AG09309 (cell line): ENCODE results near the gene RABGAP1.

Source experiments
- DNase-seq: peaks from one replicate; pipeline ENCODE4 v3.0.0-alpha.2; 2010; ENCODE audit warnings: low read depth
- H3K4me3 ChIP-seq: 2 replicates; pipeline ENCODE4 v1.5.1; 2011; ENCODE audit warnings: mild to moderate bottlenecking, low read depth, low read length, moderate library complexity; ENCODE audit not compliant: control insufficient read depth
- TF ChIP-seq, protein P1 (sequence below): IDR thresholded peaks from 2 replicates; pipeline ENCODE4 v1.5.1; 2011; ENCODE audit warnings: mild to moderate bottlenecking, low read depth, low read length, inconsistent platforms; ENCODE audit not compliant: insufficient read depth, control insufficient read depth; ENCODE audit errors: missing control alignments

Gene RABGAP1

DNA sequence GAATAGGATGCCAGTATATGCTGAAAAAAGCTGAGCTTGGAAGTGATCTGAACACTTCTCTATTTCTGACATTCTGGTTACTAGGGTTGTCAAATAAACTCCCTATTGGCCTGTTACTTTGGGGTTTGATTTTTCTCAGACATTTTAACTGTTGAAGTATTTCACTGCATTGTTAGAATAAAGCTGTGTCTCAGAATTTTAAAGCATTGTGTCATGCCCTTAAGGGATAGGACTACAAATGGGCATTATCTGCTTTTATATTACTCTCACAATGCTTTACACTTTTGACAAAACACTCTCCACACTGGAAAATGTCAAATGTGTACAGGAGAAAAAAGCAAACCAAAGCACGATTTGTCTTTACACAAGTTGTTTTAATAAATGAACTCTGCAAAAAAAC lies 75.8 kb downstream of the RABGAP1 start:
- no peak overlapping the region for H3K4me3 ChIP-seq
- DNase-seq = no peak
- TF ChIP-seq, protein P1, sequence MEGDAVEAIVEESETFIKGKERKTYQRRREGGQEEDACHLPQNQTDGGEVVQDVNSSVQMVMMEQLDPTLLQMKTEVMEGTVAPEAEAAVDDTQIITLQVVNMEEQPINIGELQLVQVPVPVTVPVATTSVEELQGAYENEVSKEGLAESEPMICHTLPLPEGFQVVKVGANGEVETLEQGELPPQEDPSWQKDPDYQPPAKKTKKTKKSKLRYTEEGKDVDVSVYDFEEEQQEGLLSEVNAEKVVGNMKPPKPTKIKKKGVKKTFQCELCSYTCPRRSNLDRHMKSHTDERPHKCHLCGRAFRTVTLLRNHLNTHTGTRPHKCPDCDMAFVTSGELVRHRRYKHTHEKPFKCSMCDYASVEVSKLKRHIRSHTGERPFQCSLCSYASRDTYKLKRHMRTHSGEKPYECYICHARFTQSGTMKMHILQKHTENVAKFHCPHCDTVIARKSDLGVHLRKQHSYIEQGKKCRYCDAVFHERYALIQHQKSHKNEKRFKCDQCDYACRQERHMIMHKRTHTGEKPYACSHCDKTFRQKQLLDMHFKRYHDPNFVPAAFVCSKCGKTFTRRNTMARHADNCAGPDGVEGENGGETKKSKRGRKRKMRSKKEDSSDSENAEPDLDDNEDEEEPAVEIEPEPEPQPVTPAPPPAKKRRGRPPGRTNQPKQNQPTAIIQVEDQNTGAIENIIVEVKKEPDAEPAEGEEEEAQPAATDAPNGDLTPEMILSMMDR = no peak

DNA sequence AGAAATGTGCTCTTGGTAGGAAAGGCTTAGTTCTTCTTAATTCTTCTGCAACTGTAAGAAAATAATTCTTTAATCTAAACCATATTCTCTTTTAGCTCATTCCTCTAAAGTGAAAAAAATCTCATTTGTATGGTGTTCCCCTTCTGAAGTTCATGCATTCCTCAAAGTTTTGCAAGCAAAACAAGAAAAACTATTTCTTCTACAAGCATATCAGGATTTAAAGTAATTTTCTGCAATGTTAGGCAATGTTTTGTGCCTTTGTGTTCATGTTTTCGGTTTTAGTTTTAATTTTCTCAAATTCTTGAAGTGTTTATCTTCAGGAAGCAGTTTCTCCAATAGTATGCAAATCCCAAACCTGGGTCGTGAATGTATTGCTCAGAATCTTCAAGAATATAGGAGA lies 80.0 kb downstream of the RABGAP1 start:
- DNase-seq = no peak
- TF ChIP-seq, protein P1 = no peak
- H3K4me3 ChIP-seq = no peak overlapping the region

DNA sequence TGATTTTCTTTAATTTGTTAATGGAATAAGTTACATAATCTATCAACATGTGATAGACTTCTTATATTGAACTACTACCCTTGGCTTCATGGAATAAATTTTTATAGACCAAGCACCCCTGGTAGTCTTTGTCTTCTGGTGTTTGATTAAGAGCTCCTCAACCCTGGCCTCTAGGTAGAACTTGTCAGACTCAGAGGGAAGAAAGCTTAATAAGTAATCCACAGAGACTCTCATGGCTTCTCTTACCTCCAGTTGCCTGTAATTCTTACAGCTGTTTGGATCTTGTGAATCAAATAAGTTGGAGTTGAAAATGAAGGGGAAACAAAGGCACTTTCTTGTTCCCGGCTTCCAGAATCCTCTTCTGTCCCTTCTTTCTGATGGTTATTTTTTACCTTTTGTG lies 85.6 kb downstream of the RABGAP1 start:
- H3K4me3 ChIP-seq = no peak overlapping the region
- no peak for DNase-seq
- TF ChIP-seq, protein P1 = no peak

DNA sequence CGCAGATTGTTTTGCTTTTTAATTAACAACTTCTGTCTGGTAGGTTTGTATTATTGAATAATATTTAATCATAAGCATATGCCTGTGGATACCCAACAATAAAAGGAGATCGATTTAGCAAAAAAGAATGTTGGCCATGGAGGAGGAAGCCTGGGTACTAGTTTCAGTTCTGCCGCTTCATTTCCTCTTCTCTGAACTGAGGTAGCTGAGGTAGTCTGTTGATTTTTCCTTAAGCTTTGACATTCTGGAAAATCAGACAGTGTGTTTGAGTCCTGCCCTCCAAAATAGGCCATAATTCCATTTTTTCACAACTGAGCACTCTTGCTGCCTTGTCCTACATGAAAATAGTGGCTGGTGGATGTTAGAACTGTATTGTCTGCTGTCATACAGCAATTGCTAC lies 86.7 kb downstream of the RABGAP1 start:
- TF ChIP-seq, protein P1 = no peak
- H3K4me3 ChIP-seq = no peak overlapping the region
- no peak for DNase-seq

DNA sequence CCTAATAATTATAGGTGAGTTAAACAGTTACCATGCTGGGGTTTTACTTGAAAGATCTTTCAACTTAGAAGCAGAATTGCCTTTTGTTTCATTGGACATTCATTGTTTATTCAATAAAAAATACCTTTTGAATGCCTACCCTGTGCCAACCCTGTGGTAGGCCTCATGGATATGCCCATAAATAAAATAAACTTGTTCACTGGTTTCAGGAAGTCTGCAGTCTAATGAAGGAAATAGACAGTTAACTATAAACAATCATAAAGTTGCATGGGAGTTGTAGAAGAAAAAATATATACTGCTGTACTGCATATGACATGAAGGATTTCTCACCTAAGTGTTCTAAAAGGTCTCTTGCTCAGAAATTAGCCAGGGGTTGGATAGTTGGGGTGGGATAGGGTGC lies 87.3 kb downstream of the RABGAP1 start:
- no peak overlapping the region for H3K4me3 ChIP-seq
- TF ChIP-seq, protein P1 = no peak
- DNase-seq = no peak

DNA sequence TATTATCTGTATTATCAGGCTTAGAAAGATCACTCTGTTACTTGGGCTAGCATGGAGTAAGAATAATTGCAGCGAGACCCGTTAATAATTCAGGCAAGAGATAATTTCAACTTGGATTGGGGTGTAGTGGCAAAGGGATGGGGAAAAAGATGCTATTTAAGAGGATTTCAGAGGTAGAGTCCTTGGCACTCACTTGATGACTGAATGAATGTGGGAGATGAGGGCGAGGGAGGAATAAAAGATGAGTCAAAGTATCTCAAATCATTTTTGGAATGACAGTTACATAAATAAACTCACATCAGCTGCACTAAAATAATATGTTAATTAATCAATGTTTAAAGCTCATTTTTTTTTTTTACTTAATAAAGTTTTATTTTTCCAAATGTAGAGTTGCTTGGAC lies 88.2 kb downstream of the RABGAP1 start:
- TF ChIP-seq, protein P1 = no peak
- no peak overlapping the region for H3K4me3 ChIP-seq
- no peak for DNase-seq

DNA sequence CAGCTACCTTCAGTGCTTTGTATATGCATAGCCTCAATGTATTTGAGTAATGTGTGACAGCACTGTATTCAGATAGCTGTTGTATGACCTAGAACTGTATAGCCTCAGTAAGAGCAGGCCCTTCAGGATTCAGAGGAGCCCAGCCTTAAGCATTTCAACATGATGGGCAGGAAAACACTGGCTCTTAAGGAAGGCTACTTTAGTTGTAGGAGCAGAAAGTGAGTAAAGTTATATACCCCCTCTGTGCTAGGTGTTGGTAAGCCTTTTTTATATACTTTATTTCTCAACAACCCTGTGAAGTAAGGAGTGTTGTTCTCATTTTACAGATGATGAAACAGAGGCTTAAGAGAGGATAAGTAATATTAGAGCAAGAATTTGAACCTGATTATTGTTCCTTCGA lies 91.1 kb downstream of the RABGAP1 start:
- TF ChIP-seq, protein P1 = no peak
- H3K4me3 ChIP-seq = no peak overlapping the region

More for the DNA sequence above, 91.1 kb downstream of the RABGAP1 start:
- DNase-seq = no peak
